Common myeloid progenitor, CD34-positive (primary cell): ENCODE data around the gene ATXN7L1.

Experiments
- CTCF ChIA-PET: fragments of 350-600 bp; sonication (Branson Sonifier 250); formaldehyde crosslinking; loops from one replicate; lab custom pipeline; 2021; ENCODE audit warnings: antibody characterized with exemption; lab: Charles Lee
- POLR2A ChIA-PET: fragments of 350-600 bp; sonication (Branson Sonifier 250); formaldehyde crosslinking; loops from one replicate; lab custom pipeline; 2021; ENCODE audit warnings: antibody characterized with exemption; lab: Charles Lee
- DNase-seq, 3 donors: peaks; one replicate each; pipeline versions ENCODE4 v3.0.0 to v3.0.0-alpha.2; 2013
- H3K27ac ChIP-seq, 2 experiments: 1 replicate in 1 of 2; 2 replicates in 1 of 2; pipeline ENCODE4 v1.7.0; 2013; ENCODE audit warnings: inconsistent platforms in 2 of 2, low read length in 2 of 2, mild to moderate bottlenecking in 2 of 2, low read depth in 1 of 2, moderate library complexity in 1 of 2; ENCODE audit not compliant: severe bottlenecking in 2 of 2, insufficient read depth in 1 of 2, poor library complexity in 1 of 2
- H3K27me3 ChIP-seq, 5 experiments: replicated peaks in 2 of 5; 1 replicate in 3 of 5; 2 replicates in 2 of 5; pipeline versions ENCODE4 v1.6.1 to v1.7.0; 2013; ENCODE audit warnings: low read length in 4 of 5, mild to moderate bottlenecking in 2 of 5, moderate library complexity in 2 of 5, inconsistent platforms in 1 of 5; ENCODE audit not compliant: insufficient read depth in 5 of 5, control insufficient read depth in 4 of 5
- H3K36me3 ChIP-seq, 4 experiments: 1 replicate in 2 of 4; 2 replicates in 2 of 4; pipeline versions ENCODE4 v1.6.1 to v1.7.0; 2013; ENCODE audit warnings: low read length in 3 of 4, control low read depth in 1 of 4, mild to moderate bottlenecking in 1 of 4; ENCODE audit not compliant: control insufficient read depth in 4 of 4, insufficient read depth in 4 of 4
- H3K4me1 ChIP-seq, 4 experiments: 1 replicate in 3 of 4; 2 replicates in 1 of 4; pipeline versions ENCODE4 v1.6.1 to v1.7.1; 2013; ENCODE audit warnings: low read length in 3 of 4, mild to moderate bottlenecking in 3 of 4, control low read depth in 1 of 4, inconsistent platforms in 1 of 4, moderate library complexity in 1 of 4; ENCODE audit not compliant: control insufficient read depth in 4 of 4, insufficient read depth in 4 of 4; ENCODE audit errors: control extremely low read depth in 1 of 4
- H3K4me3 ChIP-seq, 7 experiments: 1 replicate in 4 of 7; 2 replicates in 3 of 7; pipeline versions ENCODE4 v1.5.1 to v1.7.0; 2013; ENCODE audit warnings: mild to moderate bottlenecking in 7 of 7, low read length in 6 of 7, moderate library complexity in 6 of 7, inconsistent platforms in 2 of 7, low read depth in 2 of 7, control low read depth in 1 of 7; ENCODE audit not compliant: insufficient read depth in 4 of 7, control insufficient read depth in 1 of 7; ENCODE audit errors: extremely low read depth in 1 of 7
- H3K9me3 ChIP-seq, 5 experiments: 1 replicate in 4 of 5; 2 replicates in 1 of 5; pipeline versions ENCODE4 v1.6.1 to v1.7.1; 2013; ENCODE audit warnings: low read length in 4 of 5, mild to moderate bottlenecking in 2 of 5, inconsistent platforms in 1 of 5, low read depth in 1 of 5, moderate library complexity in 1 of 5; ENCODE audit not compliant: control insufficient read depth in 4 of 5, insufficient read depth in 2 of 5; ENCODE audit errors: control extremely low read depth in 1 of 5
- WGBS: methylation state at CpG from one replicate; pipeline ENCODE4 v1.1.5; 2013; ENCODE audit not compliant: insufficient coverage; 5-methylcytosine and 5-hydroxymethylcytosine counted together

The ATXN7L1 gene

DNA sequence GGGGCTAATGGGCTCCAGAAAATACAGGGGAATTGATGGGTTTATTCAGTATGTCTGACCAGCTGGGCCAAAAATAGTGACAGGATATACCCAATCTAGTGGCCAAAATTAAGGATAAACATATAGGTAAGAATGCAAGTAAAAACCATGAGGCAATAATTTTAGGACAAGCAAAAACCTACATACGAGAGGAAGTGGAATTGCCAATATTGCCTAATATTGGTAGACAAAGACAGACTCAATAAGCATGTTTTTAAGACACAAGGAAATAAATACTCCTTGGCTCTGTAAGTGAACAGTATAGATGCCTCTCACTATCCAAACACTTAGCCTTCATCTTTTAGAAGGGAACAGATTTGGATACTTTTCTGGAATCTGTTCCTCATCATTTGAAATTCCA is 51.0 kb downstream of the ATXN7L1 start:
- Histone ChIP-seq H3K27ac (no peak overlapping the region), H3K27me3 (no peaks in the 10 kb centered on the region), H3K4me1 (no peaks in the 10 kb centered on the region), H3K9me3 (peaks cover 0 to 4% (median 0%) of the 10 kb centered on the region in 5 experiments), H3K4me3 (no peak overlapping the region), H3K36me3 (no peaks in the 10 kb centered on the region)
- no peak for DNase-seq
- CTCF ChIA-PET = interaction anchor here (0.8 kb wide), 1 partner anchor 52 kb away, joined by 3 read pairs; no protein-coding TSS in a partner anchor
- POLR2A ChIA-PET = no interaction called here
- WGBS = 100% methylated on average over 1 of the region's 1 CpG

DNA sequence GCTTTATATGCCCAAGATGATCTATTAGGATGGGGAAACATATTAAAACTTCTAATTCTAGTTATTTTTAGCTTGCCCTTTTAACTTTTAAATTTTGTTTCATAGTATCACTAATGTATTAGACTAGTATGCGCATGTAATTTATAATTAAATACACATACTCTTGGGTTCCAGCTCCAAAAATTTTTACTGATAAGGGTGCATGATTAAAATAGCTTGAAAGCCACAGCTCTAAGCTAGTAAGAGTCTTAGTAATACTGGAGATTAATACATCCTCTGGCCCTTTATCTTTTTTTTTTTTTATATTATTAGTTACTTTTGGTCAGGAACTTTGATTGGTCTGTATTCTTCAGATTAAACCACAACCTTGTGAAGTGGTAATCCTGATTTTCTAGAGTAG is 53.6 kb downstream of the ATXN7L1 start:
- ChIA-PET CTCF (interaction anchor here (1.1 kb wide), 1 partner anchor 9 kb away, joined by 4 read pairs; no protein-coding TSS in a partner anchor), POLR2A (no interaction called here)

DNA sequence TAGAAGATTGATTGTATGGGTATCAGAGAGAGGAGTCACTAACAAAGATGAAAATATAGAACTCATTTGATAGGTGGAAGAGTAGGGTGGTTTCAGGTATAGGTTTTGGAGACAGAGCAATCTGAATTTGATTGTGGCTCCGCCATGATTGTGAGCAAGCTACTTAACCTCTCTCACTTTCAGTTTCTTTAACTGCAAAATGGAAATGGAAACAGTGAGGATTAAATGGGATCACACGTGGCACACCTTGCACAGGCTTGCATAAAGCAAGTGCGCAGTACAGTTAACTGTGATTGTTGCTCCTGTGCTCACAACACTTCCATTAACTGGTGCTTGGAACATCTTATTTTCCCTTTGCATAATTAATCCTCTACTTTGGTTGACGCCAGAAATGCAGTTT is 54.9 kb downstream of the ATXN7L1 start:
- Histone ChIP-seq H3K27me3 (no peaks in the 10 kb centered on the region), H3K9me3 (peaks cover 0 to 4% (median 2%) of the 10 kb centered on the region in 5 experiments), H3K4me1 (peaks cover 0 to 3% (median 2%) of the 10 kb centered on the region in 4 experiments), H3K4me3 (no peak overlapping the region), H3K27ac (no peak overlapping the region), H3K36me3 (no peaks in the 10 kb centered on the region)
- 92% methylated on average over 4 of the region's 4 CpGs for WGBS
- no peak for DNase-seq
- POLR2A ChIA-PET = no interaction called here
- CTCF ChIA-PET = no interaction called here

More for the DNA sequence above, 53.6 kb downstream of the ATXN7L1 start:
- Histone ChIP-seq H3K36me3 (no peaks in the 10 kb centered on the region), H3K4me3 (no peak overlapping the region), H3K27ac (no peak overlapping the region), H3K9me3 (peaks cover 0 to 4% (median 2%) of the 10 kb centered on the region in 5 experiments), H3K4me1 (no peaks in the 10 kb centered on the region), H3K27me3 (no peaks in the 10 kb centered on the region)
- DNase-seq = no peak
- no CpG with 5 or more reads among the region's 1 CpG for WGBS

DNA sequence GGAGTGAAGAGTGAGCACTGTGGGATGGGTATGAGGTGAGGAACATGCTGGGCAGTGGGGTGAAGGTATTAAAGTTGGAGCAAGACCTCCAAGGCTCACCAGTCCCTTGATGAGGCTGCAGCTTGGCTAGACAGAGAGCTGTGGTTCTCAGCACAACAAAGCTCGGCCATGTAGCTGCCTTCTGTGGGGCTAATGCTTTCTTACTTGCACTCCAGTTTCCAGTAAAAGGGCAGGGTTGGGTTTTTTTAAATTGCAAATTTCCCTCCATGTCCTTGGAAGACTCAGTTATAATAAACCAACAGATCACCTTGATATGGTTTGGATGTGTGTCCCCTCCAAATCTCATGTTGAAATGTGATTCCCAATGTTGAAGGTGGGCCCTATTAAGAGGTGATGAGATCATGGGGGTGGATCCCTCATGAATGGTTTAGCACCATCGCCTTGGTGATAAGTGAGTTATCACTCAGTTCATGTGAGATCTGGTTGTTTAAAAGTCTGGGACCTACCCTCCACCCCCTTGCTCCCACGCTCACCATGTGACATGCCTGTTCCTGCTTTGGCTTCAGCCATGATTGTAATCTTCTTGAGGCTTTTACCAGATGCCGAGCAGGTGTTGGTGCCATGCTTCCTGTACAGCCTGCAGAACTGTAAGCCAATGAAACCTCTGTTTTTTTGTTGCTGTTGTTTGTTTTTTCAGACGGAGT is 55.9 kb downstream of the ATXN7L1 start:
- DNase-seq = no peak
- Histone ChIP-seq H3K36me3 (no peaks in the 10 kb centered on the region), H3K4me1 (peaks cover 0 to 13% (median 4%) of the 10 kb centered on the region in 4 experiments), H3K27me3 (no peaks in the 10 kb centered on the region), H3K4me3 (no peak overlapping the region), H3K27ac (no peak overlapping the region), H3K9me3 (peaks cover 0 to 4% (median 2%) of the 10 kb centered on the region in 5 experiments)
- ChIA-PET CTCF (no interaction called here), POLR2A (no interaction called here)
- 100% methylated on average over 4 of the region's 5 CpGs for WGBS

DNA sequence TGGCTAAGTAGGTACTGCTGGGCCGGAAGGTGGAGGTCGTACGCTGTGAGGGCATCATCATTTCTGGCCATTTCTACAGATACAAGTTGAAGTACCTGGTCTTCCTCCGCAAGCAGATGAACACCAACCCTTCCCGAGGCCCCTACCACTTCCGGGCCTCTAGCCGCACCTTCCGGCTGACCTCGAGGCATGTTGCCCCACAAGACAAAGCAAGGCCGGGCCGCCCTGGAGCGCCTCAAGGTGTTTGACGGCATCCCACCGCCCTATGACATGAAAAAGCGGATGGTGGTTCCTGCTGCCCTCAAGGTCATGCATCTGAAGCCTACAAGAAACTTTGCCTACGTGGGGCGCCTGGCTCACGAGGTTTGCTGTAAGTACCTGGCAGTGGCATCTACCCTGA is 56.8 kb downstream of the ATXN7L1 start:
- Histone ChIP-seq H3K27me3 (no peaks in the 10 kb centered on the region), H3K4me1 (peaks cover 0 to 13% (median 4%) of the 10 kb centered on the region in 4 experiments), H3K9me3 (peaks cover 0 to 4% (median 2%) of the 10 kb centered on the region in 5 experiments), H3K27ac (no peak overlapping the region), H3K36me3 (no peaks in the 10 kb centered on the region), H3K4me3 (no peak overlapping the region)
- CTCF ChIA-PET = no interaction called here
- WGBS = 99% methylated on average over 18 of the region's 18 CpGs
- no peak for DNase-seq
- POLR2A ChIA-PET = no interaction called here

DNA sequence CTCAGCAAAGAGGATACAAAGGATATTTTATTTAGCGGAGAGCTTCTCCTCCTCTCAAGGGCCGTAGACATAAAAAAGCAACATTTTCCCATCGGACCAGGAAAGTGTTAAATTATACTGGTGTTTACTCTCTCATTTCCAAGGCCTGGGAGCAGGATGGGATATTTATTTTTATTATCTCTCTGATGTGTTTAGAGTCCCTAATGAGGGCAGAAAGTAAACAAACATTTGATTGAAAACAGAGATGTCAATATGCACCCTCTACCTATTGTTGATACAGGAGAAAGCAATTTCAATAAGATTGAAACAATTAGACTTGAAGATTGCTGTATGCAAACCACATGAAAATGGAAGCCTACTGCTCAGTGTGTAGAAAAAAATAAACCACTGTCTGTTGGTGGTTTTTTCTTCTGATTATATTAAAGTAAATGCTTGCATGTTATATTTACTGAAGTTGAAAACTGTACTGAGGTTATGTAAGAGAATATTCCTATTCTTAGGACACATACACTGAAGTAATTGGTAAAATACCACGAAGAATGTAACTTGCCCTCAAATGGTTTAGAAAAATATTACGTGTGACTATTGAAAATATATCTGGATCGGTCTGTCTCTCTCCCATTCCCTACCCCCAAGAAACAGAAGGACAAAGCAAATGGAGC is 59.3 kb downstream of the ATXN7L1 start:
- ChIA-PET POLR2A (no interaction called here), CTCF (interaction anchor here (1.3 kb wide), 1 partner anchor 165 kb away, joined by 4 read pairs; no protein-coding TSS in a partner anchor)
- Histone ChIP-seq H3K27ac (no peak overlapping the region), H3K9me3 (peaks cover 0 to 2% (median 0%) of the 10 kb centered on the region in 5 experiments), H3K36me3 (no peaks in the 10 kb centered on the region), H3K4me1 (peaks cover 0 to 13% (median 4%) of the 10 kb centered on the region in 4 experiments), H3K27me3 (no peaks in the 10 kb centered on the region), H3K4me3 (no peak overlapping the region)
- DNase-seq = no peak
- WGBS = 96% methylated on average over 4 of the region's 6 CpGs
